Fibroblast of skin of abdomen (primary cell): ENCODE measurements around the gene TMIE.

ENCODE experiments used
- DNase-seq: peaks from one replicate; pipeline ENCODE4 v3.0.0-alpha.2; 2013

Gene TMIE

DNA sequence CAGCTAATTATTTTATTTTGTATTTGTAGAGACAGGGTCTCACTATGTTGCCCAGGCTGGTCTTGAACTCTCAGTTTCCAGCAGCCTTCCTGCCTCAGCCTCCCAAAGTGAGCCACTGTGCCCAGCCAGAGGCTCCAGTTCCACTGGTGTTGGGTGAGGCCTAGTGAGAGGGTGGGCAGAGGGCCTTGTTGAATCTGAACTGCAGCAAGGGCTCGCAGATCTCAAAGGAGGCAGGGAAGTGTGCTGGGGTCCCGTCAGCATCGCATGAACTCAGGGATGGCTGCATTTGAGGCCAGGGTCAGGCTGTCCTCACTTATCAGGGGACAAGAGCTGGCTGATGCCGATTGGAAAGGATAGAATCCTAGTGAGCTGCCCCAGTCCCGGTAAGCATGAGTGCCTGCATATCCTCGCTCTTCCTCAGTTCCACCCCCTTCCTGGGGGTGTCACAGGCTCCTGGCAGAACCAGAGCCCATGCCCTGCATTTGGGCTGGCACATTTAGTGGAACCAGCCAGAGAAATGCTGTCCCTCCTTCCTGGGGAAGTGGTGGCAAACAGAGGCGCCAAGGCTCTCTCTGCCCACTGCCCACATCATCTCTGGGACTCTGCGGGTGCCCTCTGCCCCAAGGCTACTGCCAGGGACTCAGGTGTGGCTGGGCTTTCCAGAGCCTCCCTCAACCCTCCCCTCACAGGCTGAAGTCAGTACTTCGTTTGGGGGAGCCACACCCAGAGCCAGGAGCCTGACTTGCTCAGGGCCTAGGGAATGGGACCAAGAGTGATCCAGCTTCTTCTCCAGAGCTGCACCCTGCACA, 31.8 kb upstream of the TMIE start:
- DNase-seq: no peak

DNA sequence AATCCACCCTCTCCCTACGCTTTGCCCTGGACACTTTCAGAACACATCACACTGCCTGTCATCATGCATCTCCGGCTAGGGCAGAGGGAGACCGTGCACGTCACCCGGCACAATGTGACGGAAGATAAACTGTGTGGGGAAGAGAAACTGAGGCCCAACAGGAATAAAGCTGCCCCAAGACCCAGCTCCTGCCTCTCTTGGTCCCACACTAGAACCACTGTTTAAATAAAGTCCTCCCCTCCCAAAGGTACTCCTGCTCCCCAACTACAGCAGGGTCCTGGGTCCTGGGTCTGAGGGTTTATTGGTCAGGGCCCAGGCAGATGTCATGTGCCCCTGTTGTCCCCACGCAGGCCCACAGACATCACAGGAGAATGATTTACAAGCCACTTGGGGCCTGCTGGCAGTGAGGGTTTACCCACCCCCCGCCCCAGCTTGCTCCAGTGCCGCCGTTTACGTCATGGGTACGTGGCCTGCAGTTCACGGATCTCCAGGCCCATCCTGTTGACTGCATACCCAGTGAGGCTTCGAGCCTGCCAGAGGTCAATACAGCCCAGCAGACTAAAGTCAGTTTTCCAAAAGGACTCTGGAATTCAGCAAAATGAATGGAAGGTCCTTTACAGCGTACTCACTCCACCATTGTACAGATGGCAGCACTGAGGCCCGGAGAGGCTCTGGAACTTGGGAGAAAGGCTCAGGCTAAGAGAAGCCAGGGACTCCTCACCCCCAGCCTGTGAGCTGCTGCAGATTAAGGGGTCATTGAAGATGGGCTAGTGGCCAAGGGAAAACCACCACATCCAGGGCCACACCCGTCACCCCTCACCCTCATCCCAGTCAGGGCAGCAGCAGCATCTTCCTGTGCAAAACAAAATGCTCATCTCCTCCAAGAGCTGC, 30.9 kb upstream of the TMIE start:
- no peak for DNase-seq

DNA sequence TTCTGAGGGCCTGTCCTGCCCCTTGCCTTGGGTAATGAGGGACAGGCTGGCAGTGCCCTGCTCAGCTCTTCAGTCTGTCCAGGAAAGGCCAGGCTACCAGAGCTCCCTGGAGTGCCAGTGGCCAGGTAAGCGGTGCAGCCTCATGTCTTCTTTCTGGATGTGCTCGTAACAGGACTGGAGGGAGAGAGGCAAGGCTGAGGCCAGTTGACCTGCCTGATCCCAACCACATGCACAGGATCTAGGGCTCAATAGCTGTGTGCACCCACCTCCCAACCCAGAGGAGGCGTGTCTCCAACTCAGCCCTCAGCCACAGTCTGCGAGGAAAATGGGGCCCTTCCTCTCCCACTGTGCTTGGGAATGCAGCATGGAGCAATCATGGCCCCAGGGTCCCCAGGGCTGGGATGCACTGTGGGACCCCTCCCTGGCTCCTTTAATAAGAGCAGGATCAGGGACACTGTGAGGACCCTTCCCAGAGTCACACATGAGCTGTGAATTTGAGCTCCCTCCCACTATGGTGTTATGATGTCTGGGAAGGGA, 30.2 kb upstream of the TMIE start:
- no peak for DNase-seq

DNA sequence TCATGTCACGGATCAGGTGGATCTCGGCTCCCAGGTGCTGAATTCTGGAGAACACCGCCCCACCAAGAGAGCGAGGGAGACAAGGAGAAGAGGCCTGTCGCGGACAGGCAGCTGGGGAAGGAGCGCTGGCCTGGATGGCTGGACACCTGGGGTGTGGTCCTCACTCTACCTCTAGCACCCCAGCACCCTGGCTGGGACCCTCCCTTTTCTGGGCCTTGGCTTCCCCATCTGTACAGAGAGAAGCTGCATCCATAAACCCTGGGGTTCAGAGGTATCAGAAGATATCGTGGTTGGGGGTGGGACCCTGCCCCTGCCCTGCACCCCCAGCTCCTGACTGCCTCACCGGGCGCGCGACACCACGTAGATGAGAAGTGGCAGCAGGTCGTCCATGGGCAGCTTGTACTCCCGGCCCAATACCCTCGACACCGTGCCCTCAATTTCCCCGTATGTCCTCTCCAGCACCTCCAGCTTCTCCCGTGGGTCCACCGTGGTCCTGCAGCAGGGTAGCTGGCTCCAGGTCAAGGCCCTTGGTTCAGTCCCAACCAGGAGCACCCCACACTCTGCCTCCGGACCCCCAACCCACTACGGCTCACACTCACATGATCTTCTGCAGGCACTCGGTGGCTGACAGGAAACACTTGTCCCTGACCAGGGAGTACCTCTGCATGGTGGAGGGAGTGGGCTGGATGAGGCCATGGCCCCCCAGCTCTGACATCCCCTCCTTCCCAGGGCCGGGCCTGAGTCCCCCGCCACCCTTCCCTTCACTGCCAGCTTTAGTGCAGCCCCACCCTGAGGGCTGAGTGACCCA, 29.4 kb upstream of the TMIE start:
- DNase-seq: no peak

DNA sequence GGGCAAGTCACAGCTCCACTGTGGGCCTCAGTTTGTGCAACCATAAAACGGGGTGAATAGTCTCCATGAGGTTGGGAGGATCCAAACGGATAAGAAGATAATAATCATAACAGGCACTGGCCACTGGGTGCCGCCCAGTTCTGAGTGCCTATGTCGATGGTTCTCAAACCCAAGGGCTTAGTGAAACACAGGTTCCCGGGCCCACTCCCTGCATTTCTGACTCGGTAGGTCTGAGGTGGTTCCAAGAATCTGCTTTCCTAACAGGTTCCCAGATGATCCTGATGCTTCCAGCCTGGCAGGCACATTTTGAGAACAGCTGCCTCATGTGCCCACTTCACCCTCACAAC, 28.9 kb upstream of the TMIE start:
- DNase-seq: no peak

DNA sequence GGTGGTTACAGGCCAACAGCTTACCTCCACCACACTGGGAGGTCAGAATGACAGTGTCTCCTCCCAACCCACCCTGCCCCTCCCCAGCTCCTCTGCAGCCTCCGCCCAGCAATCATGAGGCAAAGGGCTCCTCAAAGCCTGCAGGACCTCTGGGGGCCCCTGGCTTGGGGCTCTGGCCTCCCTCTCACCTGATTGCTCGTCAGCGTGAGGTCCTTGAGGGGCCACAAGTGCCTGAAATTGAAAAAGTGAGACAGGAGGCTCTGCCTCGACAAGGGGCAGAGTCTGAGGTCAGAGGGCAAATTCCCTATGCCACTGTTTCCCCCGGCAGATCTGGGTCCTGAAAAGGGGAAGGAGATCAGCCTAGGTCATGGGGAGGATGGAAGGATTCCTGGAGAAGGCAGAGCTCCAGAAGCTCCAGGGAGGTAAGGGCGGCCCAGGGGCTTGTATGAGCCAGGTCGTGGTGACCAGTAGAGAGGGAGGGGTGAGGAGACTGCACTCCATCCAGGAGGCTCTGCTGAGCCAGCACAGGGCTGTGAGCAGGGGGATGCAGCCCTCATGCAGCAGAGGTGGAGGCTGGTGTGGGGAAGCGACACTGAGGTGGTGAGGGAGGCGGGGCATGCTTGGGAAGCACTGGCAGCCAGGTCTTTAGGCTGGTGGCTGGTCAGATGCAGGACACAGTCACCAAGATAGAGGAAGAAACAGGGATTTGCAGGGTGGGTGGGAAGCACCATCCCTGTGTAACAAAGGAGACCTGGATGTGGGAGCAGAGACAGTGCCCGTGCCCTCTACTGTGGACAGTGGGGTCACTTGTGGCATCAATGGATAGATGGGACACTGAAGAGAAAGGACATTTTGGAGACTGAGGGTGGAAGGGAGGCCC, 27.8 kb upstream of the TMIE start:
- no peak for DNase-seq

DNA sequence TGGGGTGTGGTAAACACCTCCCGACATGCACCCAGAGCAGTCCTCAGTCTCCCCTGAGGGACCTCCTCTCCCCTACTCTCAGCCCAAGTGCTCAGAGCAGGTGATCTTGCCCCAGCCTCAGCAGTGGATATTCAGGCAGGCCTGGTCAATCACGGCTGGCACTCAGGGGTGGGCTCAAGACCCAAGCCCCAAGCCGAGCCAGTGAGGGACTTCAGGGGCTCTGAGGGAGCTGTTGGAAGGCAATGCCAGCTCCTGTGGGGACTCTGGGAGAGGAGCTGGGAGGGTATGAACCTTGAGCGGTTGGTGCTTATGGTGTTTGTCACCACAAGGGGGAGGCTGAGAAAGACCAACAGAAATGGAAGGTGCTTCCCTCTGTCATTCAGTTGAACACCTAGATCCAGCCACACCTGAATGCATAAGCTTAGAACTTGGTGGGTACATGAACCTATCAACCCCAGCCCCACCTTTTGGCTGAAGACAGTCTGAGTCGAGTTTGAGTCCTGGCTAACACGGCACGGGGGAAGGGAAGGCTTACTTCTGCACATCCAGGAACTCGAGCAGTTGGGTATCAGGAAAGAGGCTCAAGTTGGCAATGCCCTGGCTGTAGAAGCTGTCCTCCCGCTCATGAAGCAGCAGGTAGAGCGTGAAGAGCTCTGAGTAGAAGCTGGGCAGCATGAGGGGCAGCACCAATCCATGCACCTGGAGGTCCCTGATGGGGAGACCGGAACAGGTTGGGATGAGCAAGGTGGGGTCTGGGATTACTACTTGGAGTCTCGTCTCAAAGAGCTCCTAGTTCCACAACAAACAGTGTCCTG, 27.0 kb upstream of the TMIE start:
- no peak for DNase-seq

DNA sequence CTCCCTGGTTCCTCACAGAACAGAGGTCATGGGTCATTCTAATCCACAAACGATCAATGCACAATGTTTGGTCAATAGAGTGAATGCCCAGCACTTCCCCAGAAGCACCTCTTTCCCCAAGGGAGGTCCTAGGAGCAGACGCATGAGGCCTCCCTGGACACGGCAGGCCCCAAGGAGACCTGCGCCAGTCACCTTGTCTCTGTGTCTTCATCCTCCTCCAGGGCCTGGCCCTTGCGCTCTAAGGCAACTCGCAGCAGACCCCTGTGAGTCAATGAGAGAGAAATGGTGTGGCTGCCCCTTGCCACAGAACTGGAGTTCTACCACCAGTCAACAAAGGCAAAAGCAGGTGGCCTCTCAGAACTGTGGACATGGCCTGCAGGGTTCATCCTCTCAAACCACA, 25.8 kb upstream of the TMIE start:
- no peak for DNase-seq

DNA sequence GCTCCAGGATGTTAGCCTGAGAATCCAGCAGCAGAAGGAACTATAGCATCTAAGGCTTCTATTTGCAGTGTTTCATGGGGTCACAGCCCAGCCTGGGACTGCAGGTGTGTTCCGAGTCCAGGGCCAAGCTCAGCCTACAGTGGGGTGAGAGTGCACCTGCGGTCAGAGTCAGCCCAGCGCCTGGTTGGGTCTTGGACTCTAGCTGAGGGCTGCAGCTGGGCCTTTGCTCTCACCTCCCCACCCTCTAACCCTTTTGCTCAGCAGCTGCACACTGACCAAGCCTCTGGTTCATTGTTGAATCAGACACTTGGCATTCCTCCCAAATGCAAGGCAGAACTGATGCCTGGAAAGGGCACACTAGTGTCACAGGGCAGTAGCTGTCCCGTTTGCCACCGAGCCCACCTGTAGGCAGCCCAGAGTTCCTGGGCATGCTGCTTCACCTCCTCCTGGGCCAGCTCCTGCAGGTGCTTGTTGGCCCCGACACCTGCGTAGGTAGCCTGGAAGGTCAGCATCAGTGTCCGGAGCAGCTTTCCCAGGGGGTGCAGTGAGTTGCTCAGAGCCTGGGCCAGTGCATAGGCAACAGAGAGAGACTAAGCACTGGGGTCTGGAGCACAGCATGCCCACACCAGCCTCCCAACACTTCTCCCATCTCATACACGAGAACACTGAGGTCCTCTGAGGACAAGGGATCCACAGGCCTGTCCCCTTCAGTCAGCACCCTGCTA, 25.2 kb upstream of the TMIE start:
- DNase-seq: no peak

DNA sequence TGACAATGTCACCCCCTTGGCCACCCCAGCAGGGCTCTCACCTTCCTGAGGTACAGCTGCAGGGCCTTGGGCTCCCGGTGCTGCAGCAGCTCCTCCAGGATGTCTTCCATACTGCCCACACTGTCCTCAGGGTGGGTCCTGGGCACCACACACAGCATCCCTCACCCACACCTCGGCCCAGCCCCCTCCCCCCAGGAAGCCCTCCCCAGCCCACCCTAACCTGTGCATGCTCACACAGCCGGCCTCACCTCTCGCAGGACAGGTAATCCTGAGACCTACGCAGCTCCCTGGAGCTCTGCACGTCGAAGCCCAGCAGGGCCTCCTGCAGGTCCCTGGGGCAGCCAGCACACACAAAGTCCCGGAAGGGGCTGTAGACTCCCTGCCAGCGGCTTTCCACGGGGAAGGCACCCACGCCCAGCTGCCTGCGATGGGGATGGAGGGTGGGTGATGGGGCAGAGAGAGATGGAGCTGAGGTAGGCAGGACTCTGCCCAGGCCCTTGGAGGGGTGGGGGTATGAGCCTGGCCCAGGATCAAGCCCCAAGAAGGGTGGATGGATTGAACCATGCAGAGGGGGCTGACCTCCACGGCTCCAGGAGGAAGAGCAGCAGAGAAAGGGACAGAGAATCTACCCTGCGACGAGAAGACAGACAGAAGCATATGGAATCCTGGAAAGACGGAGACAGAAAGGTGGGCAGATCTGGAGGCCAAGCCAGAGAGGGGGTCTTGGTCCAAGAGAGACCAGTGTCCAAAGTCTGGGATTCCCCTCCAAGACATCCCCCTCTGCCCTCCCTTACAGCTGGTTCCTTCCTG, 24.4 kb upstream of the TMIE start:
- no peak for DNase-seq

DNA sequence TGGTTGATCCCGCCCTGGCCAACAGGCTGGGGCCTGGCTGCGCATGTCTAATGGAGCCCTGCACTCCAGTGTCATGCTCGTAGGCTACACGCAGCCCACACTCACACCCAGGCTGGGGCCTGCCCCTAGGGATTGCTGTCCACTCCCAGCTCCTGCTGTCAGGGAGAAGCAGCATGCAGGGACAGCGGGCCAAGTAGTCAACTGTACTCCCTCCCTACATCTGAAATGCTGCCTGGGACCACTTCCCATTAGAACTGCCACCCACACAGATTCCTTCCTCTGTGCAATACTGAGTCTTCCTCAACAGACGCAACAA, 23.8 kb upstream of the TMIE start:
- DNase-seq: no peak

DNA sequence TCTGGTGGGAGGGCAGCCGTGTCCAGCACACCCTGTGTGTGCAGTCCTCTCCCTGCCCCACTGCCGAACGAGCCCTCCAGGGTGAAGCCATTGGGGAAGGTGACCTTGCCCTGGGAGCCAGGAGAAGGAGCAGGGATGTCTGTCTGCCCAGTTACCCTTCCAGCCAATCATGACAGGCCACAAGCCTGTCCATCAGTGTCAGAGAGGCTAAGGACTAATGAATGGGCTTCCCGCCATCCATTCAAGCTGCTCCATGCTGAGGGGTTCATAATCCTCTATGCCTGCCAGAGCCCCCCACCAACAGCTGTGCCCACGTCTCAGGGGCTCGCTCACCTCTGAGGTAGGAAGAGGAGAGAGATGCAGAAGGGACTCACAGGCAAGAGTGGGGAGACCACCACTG, 22.9 kb upstream of the TMIE start:
- DNase-seq: no peak

DNA sequence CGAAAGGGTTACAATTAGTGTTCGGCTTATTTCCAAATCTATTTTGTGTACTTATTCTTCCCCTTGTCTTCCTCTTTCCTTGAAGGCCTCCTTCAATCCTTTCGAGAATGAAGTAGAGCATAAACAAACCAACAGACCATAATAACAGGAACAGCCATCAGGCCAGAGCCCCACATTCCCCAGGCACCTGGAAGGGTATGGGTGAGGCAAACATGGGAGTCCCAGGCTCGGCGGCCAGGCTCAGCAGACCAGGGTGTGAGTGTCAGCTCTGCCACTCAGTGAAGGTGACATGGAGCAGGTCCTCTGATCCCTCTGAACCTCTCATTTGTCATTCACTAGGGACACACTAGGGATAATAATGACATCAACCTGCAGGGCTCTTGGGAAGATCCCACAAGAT, 21.5 kb upstream of the TMIE start:
- DNase-seq: no peak

DNA sequence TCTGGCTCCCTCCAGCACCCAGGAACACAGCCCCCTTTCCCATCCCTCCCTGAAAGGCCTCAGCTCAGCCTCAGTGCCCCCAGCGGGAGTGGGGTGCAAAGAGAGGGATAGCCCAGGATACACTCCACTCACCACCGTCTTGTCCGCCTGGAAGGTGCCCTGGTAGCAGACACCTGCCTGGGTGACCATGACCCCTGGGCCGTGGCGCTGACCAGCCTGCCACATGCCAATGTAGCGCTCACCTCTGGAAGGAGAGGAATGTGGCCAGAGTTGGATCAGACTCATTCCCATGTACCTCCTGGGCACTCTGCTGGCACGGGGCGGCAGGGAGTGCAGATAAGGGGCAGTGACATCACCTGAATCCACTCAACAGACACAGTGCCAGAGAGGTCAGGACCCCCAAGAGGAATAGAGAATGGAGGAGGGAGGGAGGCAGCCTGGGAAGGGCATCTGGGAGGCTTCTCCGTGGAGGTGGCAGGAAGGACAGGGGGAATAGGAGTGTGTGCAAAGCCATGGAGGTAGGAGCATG, 20.8 kb upstream of the TMIE start:
- no peak for DNase-seq

DNA sequence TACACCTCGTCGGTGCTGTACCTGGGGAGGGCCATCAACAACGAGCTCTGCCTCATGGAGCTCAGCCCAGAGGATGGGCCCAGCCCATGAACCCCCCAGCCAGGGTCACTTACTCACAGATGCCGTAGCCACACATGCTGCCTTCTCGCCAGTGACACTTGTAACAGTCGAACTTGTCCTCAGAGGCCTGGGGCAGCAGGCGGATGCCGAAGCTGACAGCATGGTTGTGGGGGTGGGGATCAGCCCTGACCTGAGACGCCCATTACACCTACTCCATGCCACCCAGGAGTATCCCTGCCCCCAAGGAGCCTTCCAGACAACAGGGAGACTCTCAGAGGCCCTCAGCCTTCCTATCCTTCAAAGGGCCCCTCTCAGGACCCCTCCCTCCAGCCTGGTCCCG, 19.8 kb upstream of the TMIE start:
- DNase-seq: no peak

DNA sequence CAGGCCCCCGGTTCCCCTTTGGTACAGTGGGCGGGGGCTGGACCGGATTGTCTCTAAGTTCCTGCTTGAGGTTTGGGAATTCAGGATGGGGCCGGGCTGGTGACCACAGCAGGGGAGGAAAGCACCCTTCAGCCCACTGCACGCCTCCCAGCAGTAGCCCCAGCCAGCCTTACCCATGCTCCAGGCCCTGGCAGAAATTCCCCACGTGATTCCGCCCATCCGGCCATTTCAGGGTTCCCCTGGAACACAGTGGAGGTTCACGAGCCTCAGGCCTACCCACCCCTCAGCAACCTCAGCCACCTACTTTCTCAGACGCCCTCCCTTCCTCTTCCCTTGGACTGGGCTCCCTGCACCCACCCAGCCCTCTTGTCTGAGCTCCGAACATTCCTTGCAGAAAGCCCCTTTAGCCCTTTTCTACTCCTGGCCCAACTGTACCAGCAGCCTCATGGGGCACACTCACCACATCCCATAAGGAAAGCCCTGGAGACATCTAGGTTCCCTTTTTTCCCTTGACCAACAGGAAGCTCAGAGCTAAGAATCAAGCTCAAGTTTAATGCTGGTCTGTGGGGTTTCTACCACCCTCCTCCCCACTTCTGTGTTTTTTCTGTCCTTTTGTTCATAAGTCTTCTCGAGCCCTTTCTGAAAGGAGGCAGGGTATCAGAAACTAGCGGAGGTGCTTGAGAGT, 19.2 kb upstream of the TMIE start:
- no peak for DNase-seq

DNA sequence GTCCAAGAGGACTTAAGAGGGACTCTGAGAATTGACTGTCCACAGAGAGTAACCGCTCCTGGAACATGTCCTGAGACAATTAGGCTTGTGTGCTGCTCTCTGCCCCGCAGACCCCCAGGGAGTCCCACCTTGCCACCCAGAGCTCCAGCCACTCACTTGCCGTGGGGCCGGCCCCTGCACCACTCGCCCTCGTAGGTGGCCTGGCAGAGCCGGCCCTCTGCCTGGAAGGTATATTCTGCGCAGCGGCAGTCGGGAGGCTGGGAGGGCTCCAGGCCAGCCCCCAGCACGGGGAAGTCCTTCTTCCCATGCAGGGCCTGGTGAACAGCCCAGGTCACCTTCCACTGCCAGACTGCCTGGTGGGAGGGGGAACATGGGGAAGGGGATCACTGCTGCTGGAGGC, 18.2 kb upstream of the TMIE start:
- DNase-seq: no peak

DNA sequence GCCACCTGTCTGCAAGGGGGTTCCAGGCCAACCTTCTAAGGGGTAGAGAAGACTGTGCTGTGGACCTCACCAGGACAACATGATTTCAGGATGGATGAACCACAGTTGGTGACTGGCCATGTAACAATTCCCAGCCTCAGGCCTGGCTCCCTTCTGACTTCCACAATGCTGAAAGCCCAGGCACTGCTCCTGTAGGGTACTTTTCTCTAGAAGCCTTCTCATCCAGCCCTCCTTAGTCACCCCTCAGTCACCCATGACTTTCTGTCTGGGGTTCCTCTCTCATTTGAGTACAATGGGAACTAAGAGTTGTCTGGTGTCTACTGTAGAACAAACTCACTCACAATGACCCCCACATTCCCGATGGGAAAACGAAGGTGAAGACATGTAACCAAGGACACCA, 16.3 kb upstream of the TMIE start:
- no peak for DNase-seq

DNA sequence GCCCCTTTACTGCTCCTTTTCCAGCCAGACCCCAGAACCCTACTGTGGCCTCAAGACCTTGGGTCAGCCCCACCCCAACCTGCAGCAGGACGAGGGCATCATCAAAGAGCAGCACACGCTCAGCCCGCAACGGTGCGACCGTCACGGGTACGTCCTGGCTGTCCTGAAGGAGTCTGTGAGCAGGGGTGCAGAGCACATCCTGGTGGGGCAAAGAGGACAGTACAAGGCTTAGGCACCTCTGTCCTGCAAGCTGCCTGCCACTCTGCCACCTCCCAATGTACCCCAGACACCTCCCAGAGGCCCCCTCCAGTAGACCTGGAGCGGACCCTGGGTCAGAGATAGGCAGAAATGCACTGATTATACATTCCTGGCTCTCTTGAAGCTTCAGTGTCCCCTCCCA, 15.7 kb upstream of the TMIE start:
- DNase-seq: no peak
